Measurements from ENCODE around the gene CDC42BPB. TPM values are rescaled to one million over a fixed set of nuclear protein-coding genes. Genes with fewer than 3 reads are reported as not detected.
"Not testable (repeated sequence)": the region's sequence is repeated elsewhere in the genome, so short reads cannot be mapped to it uniquely, and the experiment has no call there.

Gene CDC42BPB
- total RNA-seq, 1 experiment from 2014 or later: 51.5 TPM

DNA sequence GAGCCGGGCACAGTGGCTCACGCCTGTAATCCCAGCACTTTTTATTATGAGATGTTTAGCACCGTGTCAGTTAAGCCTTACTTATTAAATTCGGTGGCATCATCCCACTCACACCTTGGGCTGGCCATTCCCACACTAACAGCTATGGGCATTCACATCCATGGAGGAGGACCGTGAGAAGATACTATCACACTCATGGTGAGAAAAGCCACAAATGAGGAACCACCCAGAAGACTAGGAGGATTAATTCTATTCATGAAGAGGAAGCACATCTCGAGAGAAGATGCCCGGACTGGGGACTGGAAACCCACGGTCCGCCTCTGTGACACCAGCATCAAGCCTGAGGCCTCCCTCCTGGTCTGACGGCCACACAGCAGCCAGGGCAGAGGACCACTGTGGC is 4.9 kb downstream of the CDC42BPB start:
- no peak for DNase-seq (ENCODE audit: low read depth)

DNA sequence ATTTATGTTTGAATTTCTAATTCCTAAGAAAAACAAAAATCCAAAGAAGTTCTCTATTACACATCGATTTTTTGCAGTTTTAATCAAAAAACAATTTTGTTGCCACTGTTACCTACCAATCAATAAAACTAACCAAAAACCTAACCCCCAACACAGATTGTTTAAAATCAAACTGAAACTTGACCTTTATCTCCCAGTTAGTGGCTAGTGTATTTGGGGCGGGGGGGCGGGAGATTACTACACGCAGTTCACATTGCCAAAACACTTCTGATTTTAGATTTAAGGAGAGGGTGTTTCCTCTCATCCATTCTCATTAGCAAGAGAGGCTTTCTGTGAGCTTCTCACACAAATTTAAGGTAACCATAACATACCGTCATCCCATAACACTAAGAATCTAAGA is 6.4 kb downstream of the CDC42BPB start:
- DNase-seq (ENCODE audit: low read depth): no peak

DNA sequence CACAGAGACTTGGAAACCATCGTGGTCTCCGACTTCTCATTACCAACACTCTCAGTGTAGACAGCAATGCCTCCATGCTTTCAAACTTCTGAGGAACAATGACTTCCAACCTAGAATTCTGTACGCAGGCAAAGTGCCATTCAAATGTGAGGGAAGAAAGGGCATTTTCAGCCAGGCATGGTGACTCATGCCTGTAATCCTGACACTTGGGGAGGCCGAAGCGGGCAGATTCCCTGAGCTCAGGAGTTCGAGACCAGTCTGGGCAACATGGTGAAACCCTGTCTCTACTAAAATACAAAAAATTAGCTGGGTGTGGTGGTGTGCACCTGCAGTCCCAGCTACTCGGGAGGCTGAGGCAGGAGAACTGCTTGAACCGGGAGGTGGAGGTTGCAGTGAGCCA is 9.9 kb downstream of the CDC42BPB start:
- DNase-seq (ENCODE audit: low read depth): not testable (repeated sequence)

DNA sequence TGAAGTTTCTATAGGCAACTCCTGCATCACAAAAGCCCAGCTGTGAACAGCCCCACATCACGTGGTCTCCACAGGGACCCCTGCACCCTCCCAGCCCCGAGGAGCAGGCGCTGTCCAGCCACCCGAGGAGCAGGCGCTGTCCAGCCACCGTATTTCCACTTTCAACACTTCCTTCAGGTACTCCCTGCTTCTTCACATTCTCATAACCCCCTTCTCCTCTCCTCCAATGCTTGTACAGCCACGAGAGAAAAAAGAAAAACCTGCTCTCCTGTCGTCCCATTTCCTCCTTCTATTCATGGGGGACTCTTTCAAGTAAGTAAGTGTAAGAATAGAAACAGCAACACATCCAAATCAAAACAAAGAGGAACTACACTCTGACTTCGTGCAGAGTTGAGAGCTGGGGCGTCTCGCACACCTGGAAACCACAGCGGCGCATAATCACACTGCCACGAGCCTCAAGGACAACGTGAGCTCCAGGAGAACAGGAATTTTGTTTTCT is 11.9 kb downstream of the CDC42BPB start:
- DNase-seq (ENCODE audit: low read depth): no peak

DNA sequence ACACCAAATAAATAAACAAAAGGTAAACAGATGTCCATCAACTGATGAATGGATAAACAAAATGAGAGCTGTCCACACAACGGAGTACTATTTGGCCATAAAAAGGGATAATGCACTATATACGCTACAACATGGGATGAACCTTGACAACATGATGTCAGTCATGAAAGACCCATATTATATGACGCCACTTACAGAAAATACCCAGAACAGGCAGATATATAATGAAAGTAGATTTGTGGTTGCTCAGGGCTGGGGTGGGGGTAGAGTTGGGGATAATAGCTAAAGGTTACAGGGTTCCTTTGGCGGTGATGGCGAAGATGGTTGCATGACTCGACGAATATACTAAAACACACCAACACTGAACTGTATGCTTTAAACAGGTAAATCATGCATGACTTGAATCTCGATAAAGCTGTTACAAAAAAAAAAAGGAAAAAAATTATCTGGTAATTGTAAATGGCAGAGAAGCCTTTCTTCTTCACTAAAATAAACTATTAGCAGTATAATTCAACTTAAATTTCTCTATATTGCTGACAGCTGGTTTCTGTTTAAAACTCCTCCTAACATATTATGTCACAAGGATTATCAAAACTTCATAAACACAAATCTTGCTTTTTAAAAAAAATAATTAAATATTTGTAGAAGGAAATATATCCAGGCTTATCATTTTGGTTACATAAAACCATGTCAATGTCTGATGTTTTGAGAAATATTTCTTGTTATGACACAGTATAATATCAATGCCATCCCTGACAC is 13.9 kb downstream of the CDC42BPB start:
- DNase-seq (ENCODE audit: low read depth): no peak

DNA sequence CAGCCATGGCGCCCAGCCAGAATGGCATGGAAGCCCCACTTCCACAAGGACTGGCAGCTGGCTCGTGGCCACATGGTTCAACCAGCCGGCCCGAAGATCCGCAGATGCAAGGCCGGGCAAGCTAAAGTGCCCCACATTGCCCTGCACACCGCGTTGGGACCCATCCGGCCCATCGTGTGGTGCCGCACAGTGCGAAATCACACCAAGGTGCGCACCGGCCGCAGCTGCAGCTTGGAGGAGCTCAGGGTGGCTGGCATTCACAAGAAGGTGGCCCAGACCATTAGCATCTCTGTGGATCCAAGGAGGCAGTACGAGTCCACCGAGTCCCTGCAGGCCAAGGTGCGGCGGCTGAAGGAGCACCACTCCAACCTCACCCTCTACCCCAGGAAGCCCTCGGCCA is 15.9 kb downstream of the CDC42BPB start:
- DNase-seq (ENCODE audit: low read depth): no peak

DNA sequence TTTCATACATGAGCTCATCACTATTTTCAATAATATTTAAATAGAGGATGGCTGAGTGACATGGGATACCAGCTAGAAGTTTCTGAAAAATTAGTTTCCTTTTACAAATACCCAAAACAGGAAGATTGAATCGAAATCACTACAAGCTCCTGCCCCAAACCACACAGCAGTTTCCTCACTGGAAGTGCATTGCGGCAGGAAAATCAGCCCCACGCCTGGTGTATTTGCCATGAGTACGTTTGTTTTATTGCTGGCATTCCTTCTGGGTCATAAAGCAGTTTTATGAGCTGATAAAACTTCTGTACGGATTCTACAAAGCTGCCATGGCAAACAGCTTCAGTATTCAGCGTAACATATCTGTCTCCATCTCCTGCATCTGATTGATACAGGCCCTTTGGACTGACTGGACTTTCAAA is 23.7 kb downstream of the CDC42BPB start:
- DNase-seq (ENCODE audit: low read depth): no peak

DNA sequence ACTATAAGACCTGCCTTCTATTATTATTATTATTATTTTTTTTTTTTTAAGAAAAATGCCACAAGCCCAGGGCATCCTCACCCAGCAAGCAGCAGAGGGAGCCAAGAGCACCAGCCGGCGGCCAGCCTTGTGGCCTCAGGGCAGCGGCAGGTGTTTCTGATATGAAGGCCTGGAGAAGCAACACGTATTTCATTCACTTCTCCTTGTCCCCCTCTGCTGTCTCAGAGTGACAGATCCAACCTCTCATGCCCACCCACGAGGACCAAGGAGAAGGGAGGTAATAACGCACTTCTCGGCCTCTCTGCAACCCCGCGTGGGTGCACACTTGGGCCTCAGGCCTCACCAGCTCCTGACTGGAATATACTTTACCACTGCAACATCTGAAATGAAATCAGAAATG is 25.4 kb downstream of the CDC42BPB start:
- DNase-seq (ENCODE audit: low read depth): no peak

DNA sequence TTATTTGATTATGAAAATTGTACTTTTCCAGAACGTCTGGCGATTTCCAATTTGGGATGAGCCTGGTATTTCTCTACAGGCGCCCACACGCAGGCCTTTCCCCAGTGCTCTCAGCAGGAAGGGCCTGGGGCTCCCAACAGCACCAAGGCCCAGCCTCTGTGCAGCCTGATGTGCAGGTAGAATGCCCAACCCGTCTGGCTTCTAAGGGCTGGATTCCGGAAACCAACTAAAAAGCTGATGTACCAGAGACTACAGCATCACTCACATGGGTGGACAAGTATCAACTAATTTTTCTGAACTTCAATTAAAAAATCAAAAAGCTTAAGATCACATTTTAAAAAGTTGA is 25.8 kb downstream of the CDC42BPB start:
- no peak for DNase-seq (ENCODE audit: low read depth)

DNA sequence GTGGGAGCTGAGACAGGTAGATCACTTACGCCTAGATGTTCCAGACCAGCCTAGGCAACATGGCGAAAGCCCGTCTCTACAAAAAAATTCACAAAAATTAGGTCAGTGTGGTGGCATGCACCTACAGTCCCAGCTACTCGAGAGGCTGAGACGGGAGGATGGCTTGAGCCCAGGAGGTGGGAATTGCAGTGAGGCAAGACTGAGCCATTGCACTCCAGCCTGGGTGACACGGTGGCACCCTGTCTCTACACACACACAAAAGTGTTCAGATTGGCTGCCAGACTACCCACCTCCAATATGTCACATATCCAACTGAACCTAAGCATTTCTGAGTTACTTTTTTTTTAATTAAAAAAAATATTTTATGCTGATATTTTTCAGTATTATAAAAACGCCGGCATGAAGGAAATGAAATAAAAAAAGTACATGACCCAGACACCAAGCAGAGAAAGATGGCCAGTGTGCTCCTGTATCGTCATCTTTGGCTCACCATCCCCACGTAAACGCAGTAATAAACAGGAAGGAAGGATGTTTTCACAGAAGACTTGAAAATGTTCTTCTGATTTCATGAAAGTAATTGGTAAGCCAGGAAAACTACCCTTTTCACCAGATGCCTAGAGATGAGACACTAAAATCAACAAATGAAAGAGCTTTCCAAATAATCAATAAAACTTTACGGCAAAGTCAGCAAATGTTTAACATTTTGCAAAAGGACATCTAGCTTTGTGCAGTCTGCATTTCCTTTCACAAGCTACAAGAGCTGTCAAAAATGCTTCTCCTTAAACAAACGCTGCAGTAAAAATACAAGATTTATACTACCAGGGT is 26.4 kb downstream of the CDC42BPB start:
- no peak for DNase-seq (ENCODE audit: low read depth)

DNA sequence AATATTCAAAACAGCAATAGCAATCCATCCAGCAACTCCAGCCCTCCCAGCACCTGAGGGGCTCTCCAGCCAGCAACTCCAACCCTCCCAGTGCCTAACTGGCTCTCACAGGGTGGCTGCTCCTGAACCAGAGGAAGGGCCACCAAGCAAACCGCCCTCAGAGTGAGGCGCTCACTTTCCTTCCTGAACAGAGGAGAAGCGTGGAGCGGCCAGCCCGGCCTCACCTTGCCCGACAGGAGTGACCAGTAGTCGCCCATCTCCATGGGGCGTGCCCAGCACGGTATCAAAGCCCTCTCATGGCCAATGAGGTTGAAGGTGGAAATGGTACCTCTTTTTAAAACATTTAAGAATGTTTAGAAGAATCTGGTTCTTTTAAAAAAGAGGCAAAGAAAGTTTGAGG is 27.4 kb downstream of the CDC42BPB start:
- DNase-seq (ENCODE audit: low read depth): no peak

DNA sequence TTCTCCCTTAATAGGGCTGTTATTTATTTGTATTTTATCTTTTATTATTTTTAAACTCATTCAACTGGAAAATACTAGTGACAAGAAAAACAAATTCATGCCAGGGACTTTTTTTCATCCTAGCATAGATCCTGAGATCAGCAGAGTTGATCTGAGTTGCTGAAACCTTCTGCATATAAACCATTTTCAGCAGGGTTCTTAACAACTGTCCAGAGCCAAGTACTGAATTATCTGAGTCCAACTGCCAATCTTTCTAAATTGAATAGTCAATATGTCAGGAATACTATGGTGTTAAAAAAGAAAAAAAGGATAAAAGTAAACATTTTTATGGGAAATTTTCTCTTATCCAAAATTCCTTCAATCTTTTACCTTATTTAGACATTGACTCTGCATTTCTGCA is 28.6 kb downstream of the CDC42BPB start:
- DNase-seq (ENCODE audit: low read depth): no peak

DNA sequence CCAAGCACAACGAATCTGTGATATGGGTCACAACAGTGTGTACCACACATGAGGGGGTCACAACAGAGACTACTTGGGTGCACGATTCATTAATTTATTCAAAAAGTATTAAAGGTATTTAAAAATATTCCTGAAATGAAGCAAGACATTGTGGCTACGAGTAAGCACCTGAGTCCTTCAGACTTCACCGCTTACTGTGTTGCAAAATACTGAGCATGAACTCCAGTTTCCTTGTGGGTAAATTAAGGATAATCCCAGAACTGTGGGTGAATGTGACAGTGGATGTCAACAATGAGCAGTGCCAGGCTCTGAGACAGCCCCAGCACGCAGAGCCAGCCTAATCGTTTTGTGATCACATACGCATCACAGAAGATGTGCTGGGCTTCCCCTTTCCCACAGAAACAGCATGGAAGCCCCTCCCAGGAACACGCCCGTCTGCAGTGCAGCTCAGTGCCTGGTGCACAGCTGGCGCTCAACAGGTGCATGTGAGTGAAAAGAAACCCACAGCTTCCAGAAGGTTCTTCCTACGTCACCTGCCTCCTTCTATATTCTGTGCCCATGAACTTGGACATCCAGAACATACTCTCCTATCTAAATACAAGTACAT is 29.1 kb downstream of the CDC42BPB start:
- DNase-seq (ENCODE audit: low read depth): no peak

DNA sequence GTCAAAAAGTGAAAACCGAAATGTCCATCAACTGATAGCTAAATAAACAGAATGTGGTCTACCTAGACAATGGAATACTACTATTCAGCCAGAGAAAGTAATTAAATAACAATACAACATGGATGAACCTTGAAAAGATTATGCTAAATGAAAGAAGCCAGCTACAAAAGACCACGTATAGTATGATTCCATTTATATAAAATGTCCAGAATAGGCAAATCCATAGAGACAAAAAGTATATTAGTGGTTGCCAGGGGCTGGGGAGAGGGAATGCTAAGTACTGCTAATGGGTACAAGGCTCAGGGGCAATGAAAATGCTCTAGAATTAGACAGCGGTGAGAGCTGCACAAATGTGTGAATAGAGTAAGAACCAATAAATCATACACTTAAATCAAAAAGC is 29.9 kb downstream of the CDC42BPB start:
- DNase-seq (ENCODE audit: low read depth): no peak

DNA sequence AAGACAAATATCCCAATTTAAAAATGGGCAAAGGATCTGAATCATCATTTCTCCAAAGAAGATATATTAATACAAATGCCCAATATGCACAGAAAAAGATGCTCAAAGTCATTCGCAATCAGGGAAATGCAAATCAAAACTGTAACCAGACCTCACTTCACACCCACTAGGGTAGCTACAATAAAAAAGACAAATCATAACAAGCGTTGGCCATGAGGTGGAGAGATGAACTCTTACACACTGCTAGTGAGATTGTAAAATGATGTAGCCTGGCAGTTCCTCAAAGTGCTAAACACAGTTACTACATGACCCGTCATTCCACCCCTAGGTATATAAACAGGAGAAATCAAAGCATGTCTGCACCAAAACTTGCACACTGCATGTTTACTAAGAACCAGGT is 30.4 kb downstream of the CDC42BPB start:
- no peak for DNase-seq (ENCODE audit: low read depth)

DNA sequence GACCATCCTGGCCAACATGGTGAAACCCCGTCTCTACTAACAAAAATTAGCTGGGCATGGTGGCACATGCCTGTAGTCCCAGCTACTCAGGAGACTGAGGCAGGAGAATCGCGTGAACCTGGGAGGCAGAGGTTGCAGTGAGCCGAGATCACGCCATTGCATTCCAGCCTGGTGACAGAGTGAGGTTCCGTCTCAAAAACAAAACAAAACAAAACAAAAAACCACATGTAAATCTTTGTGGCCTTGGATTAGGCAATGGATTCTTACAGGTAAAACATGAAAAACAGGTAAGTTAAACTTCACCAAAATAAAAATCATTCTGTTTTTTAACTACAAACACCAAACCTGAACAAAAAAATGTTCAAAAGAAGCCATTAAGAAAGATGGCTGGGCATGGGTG is 31.2 kb downstream of the CDC42BPB start:
- DNase-seq (ENCODE audit: low read depth): not testable (repeated sequence)

DNA sequence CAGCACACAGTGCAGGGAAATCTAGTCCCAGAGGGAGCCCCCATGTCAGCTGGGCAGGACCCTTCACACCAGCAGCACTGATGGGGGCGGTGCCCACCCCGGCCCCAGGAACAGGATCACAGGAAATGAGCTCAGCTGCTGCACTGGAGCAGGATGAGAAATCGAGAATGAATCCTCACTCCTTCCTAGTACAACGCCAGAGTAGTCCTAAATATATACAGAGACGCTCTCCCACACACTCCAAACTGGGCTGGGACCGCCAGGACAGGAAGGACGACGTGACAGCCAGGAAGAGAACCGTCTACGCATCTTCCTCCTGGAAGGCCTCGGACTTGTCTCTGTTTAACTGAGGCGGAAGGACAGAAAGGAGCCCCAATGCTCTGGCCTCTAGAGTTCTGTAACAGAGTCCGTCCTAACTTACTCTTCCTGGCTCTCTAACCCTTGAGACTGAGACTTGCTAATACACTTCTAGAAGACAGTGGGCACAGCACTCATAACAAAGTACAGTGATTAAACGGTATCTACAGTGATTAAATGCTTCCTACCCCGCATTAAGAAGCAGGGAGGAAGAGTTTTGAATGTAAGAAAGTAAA is 33.4 kb downstream of the CDC42BPB start:
- DNase-seq (ENCODE audit: low read depth): peak; percentile 82

DNA sequence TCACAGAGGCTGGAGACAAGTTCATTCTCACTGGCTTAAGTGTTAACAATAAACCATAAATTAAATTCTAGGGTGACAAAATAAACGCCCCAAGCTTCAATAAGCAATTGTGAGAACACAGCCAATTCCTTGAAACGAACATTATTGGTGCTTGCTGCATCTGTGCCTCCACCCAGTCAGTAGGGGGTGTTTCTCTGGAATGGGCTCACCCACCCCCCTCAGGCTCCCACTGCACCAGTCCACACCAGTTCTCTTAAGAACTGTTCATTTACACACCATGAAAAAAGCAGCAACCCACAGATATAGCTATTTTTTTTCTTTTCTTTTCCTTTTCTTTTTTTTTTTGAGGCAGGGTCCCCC is 34.7 kb downstream of the CDC42BPB start:
- DNase-seq (ENCODE audit: low read depth): no peak

DNA sequence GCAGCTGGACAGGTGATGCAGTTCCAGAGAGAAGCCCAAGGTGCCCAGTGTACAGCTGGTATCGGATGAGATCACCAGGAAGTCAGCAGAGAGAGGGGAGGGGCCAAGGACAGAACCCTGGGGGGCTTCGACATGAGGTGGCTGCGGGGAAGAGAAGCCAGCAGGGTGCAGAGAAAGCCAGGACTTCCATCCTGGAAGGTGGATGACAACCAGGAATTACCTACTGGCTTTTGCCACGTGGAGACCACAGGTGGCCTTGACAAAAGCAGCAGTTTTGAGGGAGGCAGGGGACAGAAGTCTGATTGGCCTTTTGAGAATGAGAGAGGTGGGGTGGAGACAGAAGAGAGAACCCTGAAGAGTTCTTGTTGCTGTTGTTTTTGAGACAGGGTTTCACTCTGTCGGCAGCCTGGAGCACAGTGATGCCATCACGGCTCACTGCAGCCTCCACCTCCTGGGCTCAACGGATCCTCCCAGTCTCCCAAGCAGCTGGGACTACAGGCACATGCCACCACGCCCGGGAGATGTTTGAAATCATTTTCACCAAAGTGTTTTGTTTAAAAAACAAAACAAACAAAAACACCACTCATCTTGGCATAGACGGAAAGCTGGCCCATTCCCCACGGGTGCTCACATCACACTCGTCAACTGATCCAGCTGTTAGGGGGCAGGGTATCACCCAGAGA is 35.2 kb downstream of the CDC42BPB start:
- peak; percentile 27 for DNase-seq (ENCODE audit: low read depth)

DNA sequence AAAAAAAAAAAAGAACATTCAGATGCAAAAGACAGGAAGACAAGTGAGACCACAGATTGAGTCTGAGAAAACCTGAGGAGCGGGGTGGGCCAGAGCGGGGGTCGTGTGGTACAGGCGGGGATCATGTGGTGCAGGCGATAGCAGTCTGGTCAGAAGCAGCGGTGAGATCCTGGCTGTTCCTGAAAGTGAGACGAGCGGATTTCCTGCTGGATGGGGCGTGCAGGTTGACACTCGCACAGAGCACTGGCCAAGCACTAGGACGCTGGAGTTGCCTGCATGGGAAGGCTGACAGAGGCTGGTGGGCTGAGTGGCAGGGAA is 35.7 kb downstream of the CDC42BPB start:
- no peak for DNase-seq (ENCODE audit: low read depth)

DNA sequence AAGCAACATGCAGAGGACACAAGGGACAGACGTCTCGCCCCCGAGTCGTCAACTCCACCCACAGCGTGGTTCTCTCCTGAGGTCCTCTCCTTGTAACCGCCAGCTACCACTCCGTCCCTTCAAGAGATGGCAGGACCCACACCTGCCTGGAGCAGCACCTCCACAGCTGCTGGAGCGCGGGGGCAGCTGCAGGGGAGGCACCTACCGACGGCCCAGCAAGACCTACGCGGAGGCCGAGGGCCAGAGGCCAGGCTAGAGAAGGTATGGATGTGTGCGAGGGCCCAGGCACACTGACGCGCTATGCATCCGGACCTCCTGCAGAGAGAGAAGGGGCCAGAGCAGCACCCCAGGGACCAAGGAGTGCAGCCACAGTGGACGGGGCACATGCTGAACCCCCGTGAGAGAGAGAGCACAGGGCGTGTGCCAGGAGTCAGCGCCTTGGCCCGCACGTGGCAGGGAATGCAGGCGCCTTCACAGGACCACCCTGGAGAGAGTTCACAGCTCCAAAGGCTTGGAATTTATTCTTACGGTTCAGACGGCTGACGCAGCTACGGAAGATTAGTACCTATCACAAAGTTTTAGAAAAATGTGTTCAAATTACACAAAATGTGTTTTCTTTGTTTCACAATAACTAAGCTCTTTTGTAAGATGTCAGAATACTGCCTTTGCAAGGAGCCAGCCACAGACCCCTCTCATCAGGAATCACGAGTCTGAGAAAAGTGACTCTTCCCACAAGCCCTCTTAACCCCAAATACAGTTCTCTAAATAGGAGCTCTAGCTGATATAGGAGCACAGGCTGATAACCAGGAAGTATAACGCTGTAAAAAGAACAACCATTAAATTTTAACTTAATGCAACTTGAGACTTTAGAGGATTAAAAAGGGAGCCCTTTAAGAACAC is 36.8 kb downstream of the CDC42BPB start:
- DNase-seq (ENCODE audit: low read depth): no peak
